H1 (cell line): ENCODE results near the gene CAPN1. TPM values are rescaled to one million over a fixed set of nuclear protein-coding genes. Genes with fewer than 3 reads are reported as not detected.

Experiments used
- BCL11A ChIP-seq, 2 experiments: IDR thresholded peaks; one replicate each; pipeline ENCODE4 v1.6.1; 2011; ENCODE audit warnings: low read depth in 2 of 2, low read length in 2 of 2, mild to moderate bottlenecking in 2 of 2
- EZH2 ChIP-seq: fragments of 200-600 bp; sonication (generic); IDR thresholded peaks from 2 replicates; pipeline ENCODE4 v1.7.1; 2012; ENCODE audit warnings: low read depth, mild to moderate bottlenecking, moderate library complexity, low read length, inconsistent platforms; ENCODE audit not compliant: severe bottlenecking
- HDAC2 ChIP-seq, 2 experiments: fragments of 300-600 bp in 1 of 2; sonication (generic) in 1 of 2; IDR thresholded peaks; 2 replicates each; pipeline ENCODE4 v1.6.1; 2011 to 2012; ENCODE audit warnings: low read depth in 2 of 2, low read length in 2 of 2, mild to moderate bottlenecking in 2 of 2, moderate library complexity in 2 of 2, borderline replicate concordance in 1 of 2, inconsistent platforms in 1 of 2
- POU5F1 ChIP-seq: IDR thresholded peaks from 2 replicates; pipeline ENCODE4 v1.6.1; 2011; ENCODE audit warnings: low read depth, mild to moderate bottlenecking, low read length, moderate library complexity
- TBP ChIP-seq: IDR thresholded peaks from 2 replicates; pipeline ENCODE4 v1.6.1; 2011; ENCODE audit warnings: low read depth, low read length, improper control_type of control experiment
- polyA plus RNA-seq, 7 experiments: library from polyadenylated mRNA; depleted of rRNA in 3 of 7; stranded (reverse) in 5 of 7; unstranded in 2 of 7; fragments of >200 nt in 5 of 7; fragments of 200-250 nt in 2 of 7; gene quantifications; 1 replicate in 5 of 7; 2 replicates in 1 of 7; 4 replicates in 1 of 7; pipeline versions ENCODE4 v1.2.1 to v1.2.3, GENCODE V29; 2011 to 2013; ENCODE audit warnings: missing spikeins in 2 of 7, mixed read lengths in 2 of 7
- total RNA-seq: library from RNA; stranded (reverse); fragmentation: NEBNext Ultra II Directional; extraction: Animal tissue kit (Norgen Biotek cat#: 25700); gene quantifications from 2 replicates; pipeline ENCODE4 v1.2.1, GENCODE V29; 2021
- TF ChIP-seq, protein P1 (sequence below): fragments of 300-600 bp; sonication (generic); IDR thresholded peaks from 2 replicates; pipeline ENCODE4 v1.7.1; 2012; ENCODE audit warnings: low read length, moderate library complexity, mild to moderate bottlenecking, inconsistent platforms; ENCODE audit not compliant: insufficient replicate concordance
- TF ChIP-seq, protein P2 (sequence below): IDR thresholded peaks from 2 replicates; pipeline ENCODE4 v1.6.1; 2012; ENCODE audit warnings: inconsistent platforms

Gene CAPN1
- total and polyA plus RNA-seq, 2 of the 8 experiments (the other 6 are each of a cell fraction or from before 2014, with no cell fraction given) = 194 to 233 TPM

- no peak for TF ChIP-seq EZH2
- TF ChIP-seq HDAC2 (IDR thresholded peaks at IDR 0.05; ENCODE audit: borderline replicate concordance in 1 of 2, low read depth in 2 of 2, low read length in 2 of 2) = no peak
- TF ChIP-seq POU5F1 = no peak
- TF ChIP-seq TBP = no peak
- TF ChIP-seq BCL11A (IDR thresholded peaks at IDR 0.05; ENCODE audit: low read depth in 2 of 2, low read length in 2 of 2) = no peak
- TF ChIP-seq, protein P1, sequence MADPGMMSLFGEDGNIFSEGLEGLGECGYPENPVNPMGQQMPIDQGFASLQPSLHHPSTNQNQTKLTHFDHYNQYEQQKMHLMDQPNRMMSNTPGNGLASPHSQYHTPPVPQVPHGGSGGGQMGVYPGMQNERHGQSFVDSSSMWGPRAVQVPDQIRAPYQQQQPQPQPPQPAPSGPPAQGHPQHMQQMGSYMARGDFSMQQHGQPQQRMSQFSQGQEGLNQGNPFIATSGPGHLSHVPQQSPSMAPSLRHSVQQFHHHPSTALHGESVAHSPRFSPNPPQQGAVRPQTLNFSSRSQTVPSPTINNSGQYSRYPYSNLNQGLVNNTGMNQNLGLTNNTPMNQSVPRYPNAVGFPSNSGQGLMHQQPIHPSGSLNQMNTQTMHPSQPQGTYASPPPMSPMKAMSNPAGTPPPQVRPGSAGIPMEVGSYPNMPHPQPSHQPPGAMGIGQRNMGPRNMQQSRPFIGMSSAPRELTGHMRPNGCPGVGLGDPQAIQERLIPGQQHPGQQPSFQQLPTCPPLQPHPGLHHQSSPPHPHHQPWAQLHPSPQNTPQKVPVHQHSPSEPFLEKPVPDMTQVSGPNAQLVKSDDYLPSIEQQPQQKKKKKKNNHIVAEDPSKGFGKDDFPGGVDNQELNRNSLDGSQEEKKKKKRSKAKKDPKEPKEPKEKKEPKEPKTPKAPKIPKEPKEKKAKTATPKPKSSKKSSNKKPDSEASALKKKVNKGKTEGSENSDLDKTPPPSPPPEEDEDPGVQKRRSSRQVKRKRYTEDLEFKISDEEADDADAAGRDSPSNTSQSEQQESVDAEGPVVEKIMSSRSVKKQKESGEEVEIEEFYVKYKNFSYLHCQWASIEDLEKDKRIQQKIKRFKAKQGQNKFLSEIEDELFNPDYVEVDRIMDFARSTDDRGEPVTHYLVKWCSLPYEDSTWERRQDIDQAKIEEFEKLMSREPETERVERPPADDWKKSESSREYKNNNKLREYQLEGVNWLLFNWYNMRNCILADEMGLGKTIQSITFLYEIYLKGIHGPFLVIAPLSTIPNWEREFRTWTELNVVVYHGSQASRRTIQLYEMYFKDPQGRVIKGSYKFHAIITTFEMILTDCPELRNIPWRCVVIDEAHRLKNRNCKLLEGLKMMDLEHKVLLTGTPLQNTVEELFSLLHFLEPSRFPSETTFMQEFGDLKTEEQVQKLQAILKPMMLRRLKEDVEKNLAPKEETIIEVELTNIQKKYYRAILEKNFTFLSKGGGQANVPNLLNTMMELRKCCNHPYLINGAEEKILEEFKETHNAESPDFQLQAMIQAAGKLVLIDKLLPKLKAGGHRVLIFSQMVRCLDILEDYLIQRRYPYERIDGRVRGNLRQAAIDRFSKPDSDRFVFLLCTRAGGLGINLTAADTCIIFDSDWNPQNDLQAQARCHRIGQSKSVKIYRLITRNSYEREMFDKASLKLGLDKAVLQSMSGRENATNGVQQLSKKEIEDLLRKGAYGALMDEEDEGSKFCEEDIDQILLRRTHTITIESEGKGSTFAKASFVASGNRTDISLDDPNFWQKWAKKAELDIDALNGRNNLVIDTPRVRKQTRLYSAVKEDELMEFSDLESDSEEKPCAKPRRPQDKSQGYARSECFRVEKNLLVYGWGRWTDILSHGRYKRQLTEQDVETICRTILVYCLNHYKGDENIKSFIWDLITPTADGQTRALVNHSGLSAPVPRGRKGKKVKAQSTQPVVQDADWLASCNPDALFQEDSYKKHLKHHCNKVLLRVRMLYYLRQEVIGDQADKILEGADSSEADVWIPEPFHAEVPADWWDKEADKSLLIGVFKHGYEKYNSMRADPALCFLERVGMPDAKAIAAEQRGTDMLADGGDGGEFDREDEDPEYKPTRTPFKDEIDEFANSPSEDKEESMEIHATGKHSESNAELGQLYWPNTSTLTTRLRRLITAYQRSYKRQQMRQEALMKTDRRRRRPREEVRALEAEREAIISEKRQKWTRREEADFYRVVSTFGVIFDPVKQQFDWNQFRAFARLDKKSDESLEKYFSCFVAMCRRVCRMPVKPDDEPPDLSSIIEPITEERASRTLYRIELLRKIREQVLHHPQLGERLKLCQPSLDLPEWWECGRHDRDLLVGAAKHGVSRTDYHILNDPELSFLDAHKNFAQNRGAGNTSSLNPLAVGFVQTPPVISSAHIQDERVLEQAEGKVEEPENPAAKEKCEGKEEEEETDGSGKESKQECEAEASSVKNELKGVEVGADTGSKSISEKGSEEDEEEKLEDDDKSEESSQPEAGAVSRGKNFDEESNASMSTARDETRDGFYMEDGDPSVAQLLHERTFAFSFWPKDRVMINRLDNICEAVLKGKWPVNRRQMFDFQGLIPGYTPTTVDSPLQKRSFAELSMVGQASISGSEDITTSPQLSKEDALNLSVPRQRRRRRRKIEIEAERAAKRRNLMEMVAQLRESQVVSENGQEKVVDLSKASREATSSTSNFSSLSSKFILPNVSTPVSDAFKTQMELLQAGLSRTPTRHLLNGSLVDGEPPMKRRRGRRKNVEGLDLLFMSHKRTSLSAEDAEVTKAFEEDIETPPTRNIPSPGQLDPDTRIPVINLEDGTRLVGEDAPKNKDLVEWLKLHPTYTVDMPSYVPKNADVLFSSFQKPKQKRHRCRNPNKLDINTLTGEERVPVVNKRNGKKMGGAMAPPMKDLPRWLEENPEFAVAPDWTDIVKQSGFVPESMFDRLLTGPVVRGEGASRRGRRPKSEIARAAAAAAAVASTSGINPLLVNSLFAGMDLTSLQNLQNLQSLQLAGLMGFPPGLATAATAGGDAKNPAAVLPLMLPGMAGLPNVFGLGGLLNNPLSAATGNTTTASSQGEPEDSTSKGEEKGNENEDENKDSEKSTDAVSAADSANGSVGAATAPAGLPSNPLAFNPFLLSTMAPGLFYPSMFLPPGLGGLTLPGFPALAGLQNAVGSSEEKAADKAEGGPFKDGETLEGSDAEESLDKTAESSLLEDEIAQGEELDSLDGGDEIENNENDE = no peak
- TF ChIP-seq, protein P2, sequence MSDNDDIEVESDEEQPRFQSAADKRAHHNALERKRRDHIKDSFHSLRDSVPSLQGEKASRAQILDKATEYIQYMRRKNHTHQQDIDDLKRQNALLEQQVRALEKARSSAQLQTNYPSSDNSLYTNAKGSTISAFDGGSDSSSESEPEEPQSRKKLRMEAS = no peak
- TF ChIP-seq, all 59 proteins: peak for 0
Measured at GRCh38 chr11:65136515-65137096, 45.1 kb upstream of the CAPN1 start (continued).
